Measurements from ENCODE around the gene CD82.

Gene CD82

GRCh38 chr11:44596525-44597276 is 31.2 kb downstream of the CD82 start:
- H3K4me1 ChIP-seq = no peaks in the 10 kb centered on the region
- no peak overlapping the region for H3K4me2 ChIP-seq (ENCODE audit: low read length)
- TF ChIP-seq CTCF (IDR thresholded peaks at IDR 0.05) = no peak
- H3K27me3 ChIP-seq (ENCODE audit: control insufficient read depth, insufficient read depth, low read length) = no peaks in the 10 kb centered on the region
- H3K36me3 ChIP-seq (ENCODE audit: control insufficient read depth, insufficient read depth, low read length) = no peaks in the 10 kb centered on the region
- H3K79me2 ChIP-seq = no peaks in the 10 kb centered on the region
- H3K4me3 ChIP-seq (ENCODE audit: low read depth, low read length) = no peak overlapping the region
- no peak overlapping the region for H2AFZ ChIP-seq
- no peaks in the 10 kb centered on the region for H3K9me3 ChIP-seq (ENCODE audit: control insufficient read depth, low read length)
- no peak overlapping the region for H3K9ac ChIP-seq
- no peak overlapping the region for H3K27ac ChIP-seq

GRCh38 chr11:44597358-44598012 is 32.0 kb downstream of the CD82 start:
- H3K4me1 ChIP-seq = no peaks in the 10 kb centered on the region
- H3K9ac ChIP-seq = no peak overlapping the region
- no peak for TF ChIP-seq CTCF (IDR thresholded peaks at IDR 0.05)
- no peaks in the 10 kb centered on the region for H3K36me3 ChIP-seq (ENCODE audit: control insufficient read depth, insufficient read depth, low read length)
- no peaks in the 10 kb centered on the region for H3K9me3 ChIP-seq (ENCODE audit: control insufficient read depth, low read length)
- H3K27me3 ChIP-seq (ENCODE audit: control insufficient read depth, insufficient read depth, low read length) = no peaks in the 10 kb centered on the region
- no peak overlapping the region for H3K4me3 ChIP-seq (ENCODE audit: low read depth, low read length)
- H3K79me2 ChIP-seq = no peaks in the 10 kb centered on the region
- no peak overlapping the region for H2AFZ ChIP-seq
- no peak overlapping the region for H3K27ac ChIP-seq
- no peak overlapping the region for H3K4me2 ChIP-seq (ENCODE audit: low read length)

GRCh38 chr11:44598831-44599230 is 33.4 kb downstream of the CD82 start:
- H3K79me2 ChIP-seq = no peaks in the 10 kb centered on the region
- H3K27me3 ChIP-seq (ENCODE audit: control insufficient read depth, insufficient read depth, low read length) = no peaks in the 10 kb centered on the region
- H3K9ac ChIP-seq = no peak overlapping the region
- H2AFZ ChIP-seq = no peak overlapping the region
- no peaks in the 10 kb centered on the region for H3K36me3 ChIP-seq (ENCODE audit: control insufficient read depth, insufficient read depth, low read length)
- no peak overlapping the region for H3K27ac ChIP-seq
- no peak overlapping the region for H3K4me3 ChIP-seq (ENCODE audit: low read depth, low read length)
- TF ChIP-seq CTCF (IDR thresholded peaks at IDR 0.05) = no peak
- H3K9me3 ChIP-seq (ENCODE audit: control insufficient read depth, low read length) = no peaks in the 10 kb centered on the region
- H3K4me1 ChIP-seq = no peaks in the 10 kb centered on the region
- H3K4me2 ChIP-seq (ENCODE audit: low read length) = no peak overlapping the region

- H3K4me1 ChIP-seq = no peaks in the 10 kb centered on the region
- no peaks in the 10 kb centered on the region for H3K79me2 ChIP-seq
- no peak overlapping the region for H3K4me3 ChIP-seq (ENCODE audit: low read depth, low read length)
- H3K36me3 ChIP-seq (ENCODE audit: control insufficient read depth, insufficient read depth, low read length) = no peaks in the 10 kb centered on the region
- H3K27me3 ChIP-seq (ENCODE audit: control insufficient read depth, insufficient read depth, low read length) = no peaks in the 10 kb centered on the region
- H3K4me2 ChIP-seq (ENCODE audit: low read length) = no peak overlapping the region
- TF ChIP-seq CTCF (IDR thresholded peaks at IDR 0.05) = no peak
- H3K9me3 ChIP-seq (ENCODE audit: control insufficient read depth, low read length) = no peaks in the 10 kb centered on the region
- H3K27ac ChIP-seq = no peak overlapping the region
- no peak overlapping the region for H3K9ac ChIP-seq
- no peak overlapping the region for H2AFZ ChIP-seq
These were observed 34.8 kb downstream of the CD82 start for GRCh38 chr11:44600261-44600660.
